22Rv1 (cell line): ENCODE results near the gene CD58.
A peak's percentile ranks its signal among the peaks of the same experiment; 100 is the strongest.

Experiments used
- H3K27ac ChIP-seq: fragments of 450-650 bp; 2 replicates; pipeline ENCODE4 v1.5.1; 2017
- CTCF ChIP-seq: fragments of 450-650 bp; IDR thresholded peaks from 2 replicates; pipeline ENCODE4 v1.5.1; 2017; ENCODE audit warnings: mild to moderate bottlenecking
- ZFX ChIP-seq: fragments of 450-650 bp; IDR thresholded peaks from 2 replicates; pipeline ENCODE4 v1.6.1; 2017; ENCODE audit warnings: antibody characterized with exemption, borderline replicate concordance

CD58 gene

DNA sequence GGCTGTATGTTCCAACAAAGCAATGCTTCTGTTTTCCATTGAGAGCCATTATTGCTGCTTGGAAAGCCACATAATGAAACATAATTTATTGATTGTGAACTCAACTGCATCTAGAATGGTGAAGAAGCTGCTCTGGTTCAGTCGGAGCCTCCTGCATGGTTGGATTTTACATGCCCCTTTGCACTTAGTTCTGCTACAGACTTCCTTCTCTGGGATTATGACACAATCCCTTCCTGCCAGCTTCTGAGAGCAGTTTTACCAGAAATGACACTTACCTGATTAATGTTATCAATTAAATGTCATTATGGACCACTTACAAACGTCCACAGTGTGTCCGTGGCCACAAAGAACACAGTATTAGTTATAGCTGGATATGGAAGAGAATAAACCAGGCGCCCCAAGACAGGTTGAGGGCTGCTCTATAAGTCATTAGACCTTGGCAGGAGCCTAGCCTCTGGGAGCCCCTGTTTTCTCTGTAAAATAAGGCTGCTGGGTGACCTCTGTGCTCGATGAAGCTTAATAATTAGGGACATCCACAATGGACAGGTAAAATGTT is 7.0 kb upstream of the CD58 start:
- no peak for TF ChIP-seq CTCF
- no peak for TF ChIP-seq ZFX
- H3K27ac ChIP-seq: no peak overlapping the region

GRCh38 chr1:116574581-116575291 is 3.9 kb upstream of the CD58 start:
- no peak overlapping the region for H3K27ac ChIP-seq
- TF ChIP-seq ZFX (no peak), CTCF (peak; percentile 88)

DNA sequence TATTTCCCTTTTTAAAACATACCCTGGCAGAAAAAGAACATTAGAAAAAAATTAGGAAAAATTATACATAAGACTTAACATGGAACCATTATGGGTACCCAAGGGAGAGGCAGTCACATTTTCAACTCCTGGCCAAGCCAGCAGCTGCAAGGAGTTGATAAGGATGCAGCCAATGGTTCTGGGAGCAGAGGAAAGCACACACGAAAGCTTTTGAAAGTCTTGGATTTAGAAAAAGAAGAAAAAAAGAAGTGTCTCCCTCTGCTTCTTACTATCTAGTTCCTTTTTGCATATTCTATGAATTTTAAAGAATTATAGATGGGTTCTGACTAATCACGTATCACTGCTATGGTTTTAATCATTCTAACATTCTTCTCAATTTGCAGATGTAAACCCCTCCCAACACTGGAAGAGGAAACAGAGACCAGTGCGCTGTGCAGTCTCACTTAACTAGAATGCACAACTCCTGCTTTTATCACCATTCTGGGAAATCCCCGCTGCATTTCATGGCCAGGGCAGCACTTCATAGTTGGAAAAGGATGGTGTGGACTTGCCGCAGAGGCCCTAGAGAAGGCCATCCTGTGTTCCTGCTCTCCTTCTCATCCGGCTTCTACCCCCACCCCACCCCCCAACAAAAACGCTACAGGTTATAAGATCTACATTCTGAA is 2.7 kb upstream of the CD58 start:
- no peak overlapping the region for H3K27ac ChIP-seq
- TF ChIP-seq ZFX: no peak
- TF ChIP-seq CTCF: no peak

GRCh38 chr1:116572771-116573430 is 2.1 kb upstream of the CD58 start:
- TF ChIP-seq ZFX: no peak
- TF ChIP-seq CTCF: no peak
- H3K27ac ChIP-seq: no peak overlapping the region

- no peak overlapping the region for H3K27ac ChIP-seq
- TF ChIP-seq ZFX (no peak), CTCF (no peak)
These were observed 1.3 kb upstream of the CD58 start for GRCh38 chr1:116572099-116572498.

GRCh38 chr1:116571215-116571919 is 541 bp upstream of the CD58 start:
- TF ChIP-seq CTCF (no peak), ZFX (no peak)

More at GRCh38 chr1:116571215-116571919, 541 bp upstream of the CD58 start:
- H3K27ac ChIP-seq: peak overlapping the region; percentile 76; the same call in 1 of the 2 replicates
